ENCODE measurements around the gene UMAD1. TPM values are rescaled to one million over a fixed set of nuclear protein-coding genes. Genes with fewer than 3 reads are reported as not detected.
A peak's percentile ranks its signal among the peaks of the same experiment; 100 is the strongest.
"Not testable (repeated sequence)": the region's sequence is repeated elsewhere in the genome, so short reads cannot be mapped to it uniquely, and the experiment has no call there.

The UMAD1 gene
- total RNA-seq, 2 donors from 2014 or later = 9.3 to 11.4 TPM

GRCh38 chr7:7803715-7804178 lies 163.2 kb downstream of the UMAD1 start:
- no peak for ATAC-seq
- no peak overlapping the region for H3K4me3 Mint-ChIP-seq
- no peaks in the 10 kb centered on the region for H3K27me3 Mint-ChIP-seq
- H3K9me3 Mint-ChIP-seq = no peaks in the 10 kb centered on the region
- H3K4me1 Mint-ChIP-seq (ENCODE audit: low read depth in 2 of 2) = no peaks in the 10 kb centered on the region
- no peak for DNase-seq (ENCODE audit: low spot score)
- no peak overlapping the region for H3K27ac Mint-ChIP-seq
- H3K36me3 Mint-ChIP-seq = no peaks in the 10 kb centered on the region

DNA sequence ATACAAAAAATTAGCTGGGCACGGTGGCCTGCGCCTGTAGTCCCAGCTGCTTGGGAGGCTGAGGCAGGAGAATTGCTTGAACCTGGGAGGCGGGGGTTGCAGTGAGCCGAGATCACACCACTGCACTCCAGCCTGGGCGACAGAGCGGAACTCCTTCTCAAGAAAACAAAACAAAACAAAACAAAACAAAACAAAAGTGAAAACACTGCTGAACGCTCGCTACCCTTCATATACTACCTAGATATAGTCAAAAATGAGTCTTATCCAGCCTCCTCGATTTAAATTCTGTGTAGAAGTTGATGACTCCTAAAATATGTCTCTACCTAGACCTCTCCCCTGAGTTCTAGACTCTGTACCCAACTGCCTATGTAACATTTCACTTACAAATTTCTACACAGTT lies 164.3 kb downstream of the UMAD1 start:
- H3K4me1 Mint-ChIP-seq (ENCODE audit: low read depth in 2 of 2); H3K27ac Mint-ChIP-seq; H3K36me3 Mint-ChIP-seq; H3K27me3 Mint-ChIP-seq; H3K4me3 Mint-ChIP-seq; DNase-seq (ENCODE audit: low spot score); ATAC-seq; H3K9me3 Mint-ChIP-seq: not testable (repeated sequence)

DNA sequence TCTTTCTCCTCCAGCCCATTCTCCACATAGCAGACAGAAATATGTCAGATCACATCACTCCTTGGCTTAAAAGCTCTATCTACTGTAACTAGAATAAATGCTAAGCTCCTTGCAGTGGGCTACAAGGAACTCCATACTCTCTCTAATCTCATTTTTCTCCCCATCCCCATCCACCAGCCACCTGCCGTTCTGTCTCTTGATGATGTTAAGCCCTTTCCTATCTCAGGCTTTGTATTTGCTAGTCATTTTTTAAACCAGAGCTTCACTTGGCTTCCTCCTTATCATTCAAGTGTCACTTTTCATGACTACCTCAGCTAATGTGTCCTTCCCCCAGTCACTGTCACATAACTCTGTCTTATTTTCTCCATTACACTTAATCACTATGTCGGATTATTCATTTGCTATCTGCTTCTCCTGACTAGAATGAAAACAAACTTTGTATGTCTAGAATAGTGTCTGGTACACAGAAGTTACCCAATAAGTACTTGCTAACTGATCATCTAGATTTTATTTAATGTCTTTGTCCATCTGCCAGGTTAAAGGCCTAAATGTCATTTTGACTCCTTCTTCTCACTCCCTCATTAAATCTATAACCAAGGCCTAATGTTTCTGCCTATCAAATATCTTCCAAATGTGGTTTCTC lies 165.1 kb downstream of the UMAD1 start:
- Mint-ChIP-seq H3K4me3 (no peak overlapping the region), H3K27ac (no peak overlapping the region), H3K27me3 (no peaks in the 10 kb centered on the region), H3K4me1 (ENCODE audit: low read depth in 2 of 2) (no peaks in the 10 kb centered on the region), H3K9me3 (no peaks in the 10 kb centered on the region), H3K36me3 (no peaks in the 10 kb centered on the region)
- DNase-seq (ENCODE audit: low spot score) = no peak
- no peak for ATAC-seq

- H3K4me3 Mint-ChIP-seq = no peak overlapping the region
- no peak for DNase-seq (ENCODE audit: low spot score)
- no peak for ATAC-seq
- H3K36me3 Mint-ChIP-seq = no peaks in the 10 kb centered on the region
- no peaks in the 10 kb centered on the region for H3K9me3 Mint-ChIP-seq
- H3K27me3 Mint-ChIP-seq = no peaks in the 10 kb centered on the region
- H3K27ac Mint-ChIP-seq = no peak overlapping the region
- H3K4me1 Mint-ChIP-seq (ENCODE audit: low read depth in 2 of 2) = no peaks in the 10 kb centered on the region
These were observed 167.6 kb downstream of the UMAD1 start for GRCh38 chr7:7808156-7808555.

GRCh38 chr7:7808626-7809025 lies 168.1 kb downstream of the UMAD1 start:
- ATAC-seq = no peak
- Mint-ChIP-seq H3K36me3 (no peaks in the 10 kb centered on the region), H3K27me3 (no peaks in the 10 kb centered on the region), H3K4me3 (no peak overlapping the region), H3K9me3 (no peaks in the 10 kb centered on the region), H3K27ac (no peak overlapping the region), H3K4me1 (ENCODE audit: low read depth in 2 of 2) (no peaks in the 10 kb centered on the region)
- no peak for DNase-seq (ENCODE audit: low spot score)

GRCh38 chr7:7810380-7810779 lies 169.8 kb downstream of the UMAD1 start:
- no peak for DNase-seq (ENCODE audit: low spot score)
- Mint-ChIP-seq H3K4me1 (ENCODE audit: low read depth in 2 of 2) (peaks cover 8 to 9% of the 10 kb centered on the region in 2 donors), H3K36me3 (no peaks in the 10 kb centered on the region), H3K27me3 (no peaks in the 10 kb centered on the region), H3K4me3 (no peak overlapping the region), H3K9me3 (no peaks in the 10 kb centered on the region), H3K27ac (no peak overlapping the region)
- no peak for ATAC-seq

GRCh38 chr7:7810826-7811225 lies 170.3 kb downstream of the UMAD1 start:
- Mint-ChIP-seq H3K27me3 (no peaks in the 10 kb centered on the region), H3K27ac (no peak overlapping the region), H3K4me3 (no peak overlapping the region), H3K36me3 (no peaks in the 10 kb centered on the region), H3K9me3 (no peaks in the 10 kb centered on the region), H3K4me1 (ENCODE audit: low read depth in 2 of 2) (peaks cover 13% of the 10 kb centered on the region in 2 donors)
- DNase-seq (ENCODE audit: low spot score) (no peak), ATAC-seq (no peak)

DNA sequence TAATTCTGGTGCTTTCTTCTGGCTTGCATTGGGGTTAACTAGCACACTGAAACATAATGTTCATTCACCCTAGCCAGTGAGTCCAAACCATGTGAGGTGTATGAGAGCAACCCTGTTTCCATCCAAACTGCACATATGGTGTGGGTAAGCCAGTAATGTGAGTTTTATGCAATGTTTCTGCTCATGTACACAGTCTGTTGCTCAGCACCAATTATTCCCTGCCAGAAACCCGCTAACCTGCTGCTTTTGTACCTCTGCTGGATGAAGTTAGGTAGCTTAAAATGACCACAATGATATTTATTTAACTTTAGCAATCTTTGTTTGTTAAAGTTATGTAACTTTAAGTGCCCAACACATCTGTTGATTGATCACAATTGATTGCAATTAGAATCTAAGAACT lies 171.6 kb downstream of the UMAD1 start:
- Mint-ChIP-seq H3K36me3 (no peaks in the 10 kb centered on the region), H3K9me3 (no peaks in the 10 kb centered on the region), H3K4me1 (ENCODE audit: low read depth in 2 of 2) (peaks cover 25 to 26% of the 10 kb centered on the region in 2 donors), H3K27me3 (no peaks in the 10 kb centered on the region), H3K27ac (no peak overlapping the region), H3K4me3 (no peak overlapping the region)
- DNase-seq (ENCODE audit: low spot score) (no peak), ATAC-seq (no peak)

DNA sequence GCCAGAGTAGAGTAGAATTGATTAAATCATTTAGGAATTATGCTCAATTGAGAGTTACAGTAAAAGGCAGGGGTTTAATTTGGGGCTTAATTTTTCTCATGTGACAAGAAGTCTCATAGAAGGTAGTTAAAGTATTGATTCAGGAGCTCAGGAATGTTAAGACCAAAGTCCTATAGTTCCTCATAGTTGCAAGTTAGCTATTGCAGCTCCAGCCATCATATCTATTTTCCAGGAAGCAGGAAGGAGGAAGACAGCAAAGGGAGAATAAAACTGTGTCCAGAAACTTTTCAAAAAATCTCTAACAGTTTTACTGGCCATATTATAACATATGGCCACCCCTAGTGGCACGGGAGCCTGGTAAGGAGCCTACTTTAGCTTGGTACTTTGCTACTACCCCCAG lies 174.8 kb downstream of the UMAD1 start:
- Mint-ChIP-seq H3K4me3 (peak overlapping the region; percentile 64), H3K9me3 (no peaks in the 10 kb centered on the region), H3K27ac (peak overlapping the region; percentile 3 to 73), H3K36me3 (peaks cover 4% of the 10 kb centered on the region), H3K27me3 (no peaks in the 10 kb centered on the region), H3K4me1 (ENCODE audit: low read depth in 2 of 2) (peaks cover 39 to 43% of the 10 kb centered on the region in 2 donors)
- no peak for ATAC-seq
- no peak for DNase-seq (ENCODE audit: low spot score)

GRCh38 chr7:7816084-7816483 lies 175.5 kb downstream of the UMAD1 start:
- Mint-ChIP-seq H3K27me3 (no peaks in the 10 kb centered on the region), H3K36me3 (peaks cover 4% of the 10 kb centered on the region), H3K4me3 (peak overlapping the region; percentile 64), H3K27ac (peak overlapping the region; percentile 3 to 73), H3K9me3 (no peaks in the 10 kb centered on the region), H3K4me1 (ENCODE audit: low read depth in 2 of 2) (peaks cover 39 to 43% of the 10 kb centered on the region in 2 donors)
- ATAC-seq (peak; percentile 73 to 78), DNase-seq (ENCODE audit: low spot score) (no peak)

GRCh38 chr7:7816816-7817536 lies 176.4 kb downstream of the UMAD1 start:
- no peak for DNase-seq (ENCODE audit: low spot score)
- no peaks in the 10 kb centered on the region for H3K9me3 Mint-ChIP-seq
- peak overlapping the region; percentile 3 to 73 for H3K27ac Mint-ChIP-seq
- peak overlapping the region; percentile 64 for H3K4me3 Mint-ChIP-seq
- peaks cover 4% of the 10 kb centered on the region for H3K36me3 Mint-ChIP-seq
- H3K27me3 Mint-ChIP-seq = no peaks in the 10 kb centered on the region
- peak; percentile 52 to 87 for ATAC-seq
- peaks cover 39 to 43% of the 10 kb centered on the region in 2 donors for H3K4me1 Mint-ChIP-seq (ENCODE audit: low read depth in 2 of 2)

GRCh38 chr7:7817748-7818147 lies 177.2 kb downstream of the UMAD1 start:
- no peak for ATAC-seq
- H3K27me3 Mint-ChIP-seq = no peaks in the 10 kb centered on the region
- DNase-seq (ENCODE audit: low spot score) = no peak
- peaks cover 4% of the 10 kb centered on the region for H3K36me3 Mint-ChIP-seq
- H3K4me3 Mint-ChIP-seq = peak overlapping the region; percentile 64
- no peaks in the 10 kb centered on the region for H3K9me3 Mint-ChIP-seq
- peaks cover 39 to 43% of the 10 kb centered on the region in 2 donors for H3K4me1 Mint-ChIP-seq (ENCODE audit: low read depth in 2 of 2)
- peak overlapping the region in 1 of 2 donors; percentile 3 for H3K27ac Mint-ChIP-seq

GRCh38 chr7:7818179-7818578 lies 177.6 kb downstream of the UMAD1 start:
- not testable (repeated sequence) for H3K27me3 Mint-ChIP-seq; DNase-seq (ENCODE audit: low spot score); H3K36me3 Mint-ChIP-seq; H3K4me3 Mint-ChIP-seq; H3K9me3 Mint-ChIP-seq; ATAC-seq
- H3K27ac Mint-ChIP-seq = peak overlapping the region in 1 of 2 donors; percentile 3
- peaks cover 39 to 43% of the 10 kb centered on the region in 2 donors for H3K4me1 Mint-ChIP-seq (ENCODE audit: low read depth in 2 of 2)

GRCh38 chr7:7819442-7820247 lies 179.1 kb downstream of the UMAD1 start:
- Mint-ChIP-seq H3K4me1 (ENCODE audit: low read depth in 2 of 2) (peaks cover 38 to 42% of the 10 kb centered on the region in 2 donors), H3K36me3 (peaks cover 4% of the 10 kb centered on the region), H3K4me3 (no peak overlapping the region), H3K27me3 (no peaks in the 10 kb centered on the region), H3K9me3 (no peaks in the 10 kb centered on the region), H3K27ac (no peak overlapping the region)
- DNase-seq (ENCODE audit: low spot score) (no peak), ATAC-seq (no peak)

Measured in natural killer cell treated with Interleukin-12 subunit alpha and Interleukin-12 subunit beta and Interleukin-15 and Interleukin-18, amount 100 ng/mL, for 72 hours (primary cell).